ENCODE results near the gene SLC25A48.
A peak's percentile ranks its signal among the peaks of the same experiment; 100 is the strongest.

Gene SLC25A48, protein sequence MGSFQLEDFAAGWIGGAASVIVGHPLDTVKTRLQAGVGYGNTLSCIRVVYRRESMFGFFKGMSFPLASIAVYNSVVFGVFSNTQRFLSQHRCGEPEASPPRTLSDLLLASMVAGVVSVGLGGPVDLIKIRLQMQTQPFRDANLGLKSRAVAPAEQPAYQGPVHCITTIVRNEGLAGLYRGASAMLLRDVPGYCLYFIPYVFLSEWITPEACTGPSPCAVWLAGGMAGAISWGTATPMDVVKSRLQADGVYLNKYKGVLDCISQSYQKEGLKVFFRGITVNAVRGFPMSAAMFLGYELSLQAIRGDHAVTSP

DNA sequence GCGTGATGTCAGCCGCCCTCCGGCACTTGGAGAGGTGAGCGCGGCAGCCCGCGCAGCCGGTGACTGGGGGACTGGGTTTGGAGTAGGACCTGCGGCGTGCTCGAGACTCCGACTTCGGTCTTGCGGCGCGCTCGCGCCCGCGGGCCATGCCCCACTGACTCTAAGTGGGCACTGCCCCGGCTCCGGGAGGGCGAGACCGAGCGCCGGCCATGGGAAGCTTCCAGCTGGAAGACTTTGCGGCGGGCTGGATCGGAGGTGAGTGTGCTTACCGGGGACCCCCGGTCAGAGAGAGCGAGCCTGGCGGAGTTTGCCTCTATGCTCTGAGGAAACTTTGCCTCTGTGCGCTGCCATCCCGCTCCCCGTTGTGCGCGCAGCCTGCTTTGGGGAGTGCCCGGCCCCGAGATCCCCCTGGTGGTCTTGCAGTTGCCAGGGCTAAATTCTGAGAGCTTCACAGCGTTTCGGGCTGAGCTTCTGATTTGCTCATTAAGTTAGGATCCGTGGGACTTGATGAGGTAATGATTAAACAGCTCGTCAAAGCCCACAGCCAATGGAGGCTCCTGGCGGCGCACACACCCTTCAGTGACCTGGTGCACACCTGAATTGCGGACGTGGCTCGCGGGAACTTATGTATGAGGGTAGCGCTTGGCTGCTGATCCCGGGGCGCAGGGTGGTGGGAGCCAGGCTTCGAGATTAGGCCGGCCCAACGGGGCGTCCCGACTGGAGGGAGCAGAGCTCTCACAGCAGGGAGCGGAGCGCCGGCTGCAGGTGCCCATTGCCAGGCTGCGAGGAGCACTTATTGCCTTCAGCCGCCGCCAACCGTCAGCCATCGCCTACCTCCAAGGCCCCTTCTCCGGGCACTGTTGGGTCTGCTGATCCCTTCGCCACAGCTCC lies at the start of gene SLC25A48:
SLC25A48 (plus strand) TSS at position 25 of the 891 bp plus-strand sequence; CDS start at position 210, 185 bp downstream.
- DNase-seq (ENCODE audit: low read depth in 2 of 3, low spot score in 1 of 3), result peak; percentile 19 to 45 (median 27)

DNA sequence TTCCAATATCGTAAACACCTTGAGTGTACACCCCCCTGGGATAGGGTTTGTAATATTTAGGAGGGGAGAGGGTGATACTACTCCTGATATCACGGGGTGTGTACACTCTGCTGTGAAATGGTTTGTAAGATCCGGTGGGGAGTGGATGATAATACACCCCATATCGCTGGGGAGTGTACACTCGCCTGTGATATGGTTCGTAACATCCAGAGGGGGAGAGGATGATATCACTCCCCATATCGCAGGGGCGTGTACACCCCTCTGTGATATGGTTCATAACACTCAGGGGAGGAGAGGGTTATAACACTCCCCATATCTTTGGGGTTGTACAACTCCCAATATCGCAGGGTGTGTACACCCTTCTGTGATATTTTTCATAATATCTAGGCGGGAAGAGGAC lies 33.8 kb upstream of the SLC25A48 start:
- DNase-seq (ENCODE audit: low read depth in 2 of 3, low spot score in 1 of 3), result no peak

DNA sequence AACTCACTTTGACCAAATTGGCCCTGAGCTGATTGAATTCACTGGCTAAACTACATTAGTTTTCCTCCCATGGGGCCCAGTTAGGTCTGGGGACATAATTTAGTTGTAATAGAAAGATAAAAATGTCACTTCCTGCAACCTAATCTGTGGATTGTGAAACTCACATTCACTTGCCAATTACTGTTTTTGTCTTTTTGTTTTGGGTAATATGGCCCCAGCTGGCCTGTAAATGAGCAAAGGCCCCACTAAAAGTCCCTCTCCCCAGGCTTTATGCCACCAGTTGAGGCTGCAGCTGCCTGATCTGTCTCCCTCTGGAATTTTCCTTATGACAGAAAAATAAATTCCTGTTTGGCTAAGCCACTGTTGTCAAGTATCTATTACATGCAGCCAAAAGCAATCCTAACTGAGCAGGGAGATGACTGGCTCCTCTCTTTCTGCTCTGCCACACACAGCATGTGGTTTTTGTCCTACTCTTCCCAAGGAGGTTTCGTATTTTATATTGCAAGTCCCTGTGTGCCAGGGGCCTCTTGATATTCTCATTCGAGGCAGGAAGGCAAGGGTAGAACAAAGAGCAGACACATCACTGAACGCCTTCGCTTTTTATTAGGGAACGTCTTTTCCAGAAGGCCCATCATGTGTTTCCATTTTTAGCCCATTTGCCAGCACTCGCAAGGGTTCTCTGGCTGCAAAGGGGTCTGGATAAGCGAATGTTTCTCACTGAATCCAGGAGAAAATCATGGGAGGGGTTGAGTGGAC lies 24.1 kb upstream of the SLC25A48 start:
- no peak for DNase-seq (ENCODE audit: low read depth in 2 of 3, low spot score in 1 of 3)

DNA sequence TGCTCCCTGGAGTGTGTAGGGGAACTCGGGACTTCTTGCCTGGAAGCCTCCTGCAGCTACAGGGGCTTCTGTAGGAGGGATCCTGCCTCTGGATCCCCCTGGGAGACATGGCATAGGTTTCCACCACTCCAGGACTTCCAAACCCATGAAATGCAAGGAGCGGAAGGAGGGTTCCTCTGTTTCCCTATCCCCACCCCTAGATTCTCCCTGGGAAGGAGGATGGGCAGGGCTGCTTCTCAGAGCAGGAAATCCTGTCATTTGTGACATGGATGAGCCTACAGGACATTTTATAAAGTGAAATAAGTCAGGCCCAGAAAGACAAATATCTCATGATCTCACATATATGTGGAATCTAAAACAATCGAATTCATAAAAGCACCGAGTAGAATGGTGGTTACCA lies 23.5 kb upstream of the SLC25A48 start:
- DNase-seq (ENCODE audit: low read depth in 2 of 3, low spot score in 1 of 3), result no peak

DNA sequence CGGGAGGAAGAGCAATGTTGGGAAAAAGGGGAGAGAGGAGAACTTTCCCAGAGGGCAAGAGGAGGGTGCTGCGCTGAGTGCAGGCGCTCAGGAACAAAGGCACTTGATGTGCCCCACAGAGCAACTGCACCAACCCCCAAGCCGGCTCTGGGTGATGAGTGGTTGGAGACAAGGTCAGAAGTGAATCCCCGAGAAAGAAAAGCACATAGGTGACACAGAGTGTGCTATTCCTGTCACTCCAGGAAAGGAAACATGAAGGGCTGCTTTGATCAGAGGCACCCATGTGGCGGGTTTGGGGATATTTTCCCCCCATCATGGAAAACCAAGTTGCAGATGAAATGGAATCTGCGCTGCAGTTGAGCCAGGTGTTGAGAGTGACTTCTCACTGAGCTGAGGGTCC lies 20.7 kb upstream of the SLC25A48 start:
- no peak for DNase-seq (ENCODE audit: low read depth in 2 of 3, low spot score in 1 of 3)

DNA sequence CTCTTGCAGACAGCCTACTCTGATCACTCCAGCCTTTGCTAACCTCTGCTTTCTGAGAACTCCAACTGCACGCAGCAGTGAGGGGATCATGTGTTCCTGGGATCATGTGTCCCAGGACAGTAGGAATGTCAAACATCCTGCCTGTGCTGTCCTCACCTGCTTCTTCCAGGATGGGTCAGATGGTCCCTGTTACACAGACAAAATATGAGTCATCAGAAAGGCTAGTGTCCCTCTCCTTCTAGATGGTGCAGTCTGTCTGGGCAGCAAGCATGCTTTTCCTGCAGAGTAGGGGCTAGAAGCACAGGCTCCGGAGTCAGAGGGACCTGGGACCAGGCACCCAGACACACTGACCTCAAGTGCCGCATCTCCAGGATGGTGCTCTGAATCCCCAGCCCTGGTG lies 20.1 kb upstream of the SLC25A48 start:
- DNase-seq (ENCODE audit: low read depth in 2 of 3, low spot score in 1 of 3), result no peak

DNA sequence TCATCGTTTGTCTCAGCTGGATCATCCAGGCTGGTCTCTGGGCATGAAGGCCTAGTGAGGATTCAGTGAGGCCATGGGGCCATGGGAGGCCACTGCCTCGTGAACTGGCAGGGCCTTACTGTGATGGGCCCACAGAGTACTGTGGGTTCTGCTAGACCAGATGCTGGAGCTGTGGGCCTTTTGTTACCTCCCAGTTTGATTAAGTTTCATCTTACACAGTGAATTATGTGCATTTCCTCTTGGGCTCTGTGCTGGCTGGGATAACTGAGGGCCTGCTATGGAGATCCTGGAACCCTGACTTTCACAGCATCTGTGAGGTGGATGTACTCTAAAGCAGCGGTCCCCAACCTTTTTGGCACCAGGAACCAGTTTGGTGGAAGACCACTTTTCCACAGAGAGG lies 19.7 kb upstream of the SLC25A48 start:
- DNase-seq (ENCODE audit: low read depth in 2 of 3, low spot score in 1 of 3), result no peak

DNA sequence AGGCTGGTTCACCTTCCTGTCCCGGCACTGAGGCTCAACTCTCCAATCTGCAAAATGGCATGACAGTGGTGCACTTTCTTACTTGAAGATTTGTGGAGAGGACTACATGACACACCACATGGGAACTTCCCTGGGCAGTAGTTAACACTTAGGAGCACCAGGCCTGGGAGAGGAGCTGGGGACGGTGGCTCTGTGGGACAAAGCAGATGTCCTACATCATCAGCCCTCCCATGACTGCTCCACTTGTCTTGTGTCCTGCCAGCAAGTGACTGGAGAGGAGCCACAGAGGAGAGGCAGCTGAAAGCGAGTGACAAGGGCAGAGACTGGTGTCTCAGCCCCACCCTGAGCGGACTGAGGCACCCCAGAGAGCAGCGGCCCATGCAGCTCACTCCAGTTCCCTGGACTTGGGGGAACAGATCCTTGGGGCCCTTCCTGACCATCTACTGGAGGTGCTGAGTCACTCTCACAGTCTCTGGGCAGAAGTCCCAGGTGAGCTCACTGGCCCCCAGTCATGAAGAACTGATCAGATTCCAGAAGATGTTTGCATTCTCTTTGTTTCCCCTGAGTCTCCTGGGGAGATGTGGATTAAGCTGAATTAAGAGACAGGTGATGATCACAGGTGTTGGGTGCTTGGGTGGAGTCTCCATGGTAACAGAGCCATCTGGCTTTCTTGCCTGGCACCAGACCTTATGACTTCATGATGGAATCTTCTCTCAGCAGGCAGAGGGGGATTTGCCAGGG lies 13.2 kb upstream of the SLC25A48 start:
- no peak for DNase-seq (ENCODE audit: low read depth in 2 of 3, low spot score in 1 of 3)

DNA sequence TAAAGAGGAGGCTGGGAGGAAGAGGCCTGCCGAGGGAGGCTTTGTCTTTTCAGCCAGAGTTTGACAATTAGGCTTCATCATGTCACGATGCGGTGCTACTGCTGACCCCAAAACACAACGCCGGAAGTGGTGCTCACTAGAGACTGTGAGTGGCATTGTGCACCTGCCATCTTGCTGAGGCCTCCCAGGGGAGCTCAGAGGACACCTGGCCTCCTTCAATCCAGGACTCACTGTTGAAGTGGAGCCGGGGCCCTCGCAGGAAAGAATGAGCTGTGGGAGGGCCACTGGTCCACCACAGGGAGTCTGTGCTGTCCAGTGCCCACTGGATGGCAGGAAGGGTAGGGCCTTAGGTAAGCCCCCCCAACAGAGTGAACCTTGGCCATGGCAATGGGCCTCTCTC lies 12.7 kb upstream of the SLC25A48 start:
- DNase-seq (ENCODE audit: low read depth in 2 of 3, low spot score in 1 of 3), result no peak

DNA sequence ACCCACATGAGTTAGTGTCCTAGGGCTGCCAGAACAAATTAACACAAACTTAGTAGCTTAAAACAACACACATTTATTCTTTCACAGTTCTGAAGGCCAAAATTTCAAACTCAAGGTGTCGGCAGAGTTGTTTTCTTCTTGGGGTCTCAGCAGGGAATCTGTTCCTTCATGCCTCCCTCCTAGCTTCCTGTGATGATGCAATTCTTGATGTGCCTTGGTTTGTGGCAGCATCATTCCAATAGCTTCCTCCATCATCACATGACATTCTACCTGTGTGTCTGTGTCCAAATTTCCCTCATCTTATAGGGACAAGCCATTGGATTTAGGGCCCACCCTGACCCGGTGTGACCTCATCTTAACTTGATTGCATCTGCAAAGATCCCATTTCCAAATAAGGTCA lies 12.2 kb upstream of the SLC25A48 start:
- DNase-seq (ENCODE audit: low read depth in 2 of 3, low spot score in 1 of 3), result no peak

DNA sequence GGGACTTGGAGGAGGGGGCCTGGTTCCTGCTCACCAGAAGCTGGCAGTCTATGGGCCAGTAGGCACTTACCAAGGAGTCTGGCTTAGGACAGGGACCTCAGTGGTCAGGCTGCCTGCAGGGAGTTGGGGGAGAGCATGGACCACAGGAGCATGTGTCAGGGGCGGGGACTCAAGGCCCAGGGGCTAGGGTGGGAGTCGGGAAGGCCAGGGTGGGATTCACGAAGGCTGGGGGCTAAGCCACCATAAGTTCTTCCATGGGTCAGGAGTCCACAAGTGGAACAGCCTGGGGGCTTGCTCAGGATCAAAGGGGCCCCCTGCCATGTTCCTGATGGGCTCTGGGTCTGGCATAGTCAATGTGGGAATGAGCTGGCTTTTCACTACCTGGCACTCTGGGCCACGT lies 11.5 kb upstream of the SLC25A48 start:
- DNase-seq (ENCODE audit: low read depth in 2 of 3, low spot score in 1 of 3), result no peak

DNA sequence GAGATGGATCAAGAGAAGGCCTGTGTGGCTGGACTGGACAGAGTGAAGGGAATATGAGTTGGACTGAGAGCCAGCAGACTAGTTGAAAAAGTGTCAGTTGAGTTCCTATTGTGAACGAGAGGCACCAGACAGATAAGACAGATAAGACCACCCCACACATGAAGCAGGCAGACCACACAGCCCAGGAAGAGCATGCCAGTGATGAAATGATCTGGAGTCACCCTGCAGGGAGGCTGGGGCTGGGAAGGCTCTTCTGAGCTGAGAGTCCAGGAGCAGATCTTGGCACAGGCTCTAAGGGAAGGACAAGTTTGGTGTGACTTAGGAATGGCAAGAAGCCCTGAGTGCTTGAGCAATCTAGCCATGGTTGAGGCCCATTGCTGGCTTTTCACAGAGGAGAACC lies 10.6 kb upstream of the SLC25A48 start:
- no peak for DNase-seq (ENCODE audit: low read depth in 2 of 3, low spot score in 1 of 3)

DNA sequence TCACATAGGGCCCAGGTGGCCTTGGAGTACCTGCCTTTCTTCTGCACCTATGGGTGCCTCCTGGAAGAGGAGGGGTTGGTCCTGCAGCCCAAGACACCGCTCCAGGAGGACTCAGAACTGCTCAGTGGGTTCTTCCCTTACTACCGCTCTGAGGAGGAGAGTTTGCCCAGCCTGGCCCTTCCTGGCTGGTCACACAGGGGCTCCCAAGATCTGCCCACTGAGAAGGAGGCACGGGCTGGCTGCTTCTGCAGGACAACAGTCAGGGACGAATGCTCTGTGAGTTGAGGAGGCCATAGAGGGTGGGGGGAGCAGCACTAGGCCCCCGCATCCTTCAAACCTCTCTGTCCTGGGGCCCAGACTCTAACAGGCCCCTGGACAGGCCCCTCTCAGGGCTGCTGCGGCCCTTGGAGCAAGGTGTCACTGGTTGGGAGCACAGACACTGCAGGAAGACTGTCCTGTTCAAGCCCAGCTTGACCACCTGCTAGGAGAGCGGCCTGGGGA lies 9.9 kb upstream of the SLC25A48 start:
- no peak for DNase-seq (ENCODE audit: low read depth in 2 of 3, low spot score in 1 of 3)

DNA sequence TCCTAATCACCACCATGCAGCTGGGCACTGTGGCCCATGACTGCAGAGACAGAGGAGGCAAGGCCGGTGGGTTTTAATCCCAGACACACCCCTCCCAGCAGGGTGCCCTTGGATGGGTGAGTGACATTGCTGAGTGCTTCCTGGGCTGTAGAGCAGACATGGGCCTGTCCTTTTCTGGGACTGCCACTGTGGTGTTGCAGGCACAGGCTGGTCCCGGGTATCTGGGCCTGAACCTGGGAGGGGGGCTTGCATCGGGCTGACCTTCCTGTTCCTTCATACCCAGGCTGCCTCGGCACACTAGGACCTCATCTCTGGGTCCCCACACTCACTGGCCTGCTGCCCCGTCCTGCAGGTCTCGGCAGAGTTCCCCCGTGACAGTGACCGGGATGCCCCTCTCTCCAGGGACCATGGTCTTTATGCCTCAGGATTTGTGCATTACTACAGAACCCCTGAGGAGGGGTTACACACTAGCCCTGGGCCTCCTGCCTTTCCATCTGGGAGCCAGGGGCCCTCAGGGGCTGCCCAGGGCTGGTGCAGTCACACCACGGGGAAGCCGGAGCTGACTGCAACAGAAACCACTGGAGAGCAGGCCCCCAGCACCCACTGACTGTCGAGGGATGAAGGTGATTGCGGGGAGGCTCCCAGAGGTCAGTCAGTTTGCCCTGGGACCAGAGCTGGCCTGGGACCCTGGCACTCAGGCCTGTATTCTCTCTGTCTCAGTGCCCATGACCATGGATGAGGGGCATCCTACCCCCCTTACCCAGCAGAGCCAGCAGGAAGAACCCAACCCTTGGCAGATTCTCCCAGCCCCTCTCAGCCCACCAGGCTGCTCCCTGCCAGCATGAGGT lies 8.9 kb upstream of the SLC25A48 start:
- DNase-seq (ENCODE audit: low read depth in 2 of 3, low spot score in 1 of 3), result no peak

DNA sequence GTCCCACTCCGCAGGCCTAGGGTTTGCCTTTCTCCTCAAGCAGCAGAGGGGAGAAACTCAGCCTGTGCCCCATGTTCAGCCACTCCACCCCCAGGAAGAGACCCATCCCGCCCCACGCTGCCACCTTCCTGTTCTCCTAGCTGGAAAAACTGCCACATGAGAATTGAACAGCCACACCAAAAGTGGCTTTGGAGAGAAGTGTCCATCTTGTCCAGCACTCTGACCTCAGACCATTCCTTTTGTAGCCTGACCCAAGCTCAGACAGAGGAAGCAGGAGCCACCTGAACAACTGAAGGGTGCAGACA lies 8.3 kb upstream of the SLC25A48 start:
- no peak for DNase-seq (ENCODE audit: low read depth in 2 of 3, low spot score in 1 of 3)

DNA sequence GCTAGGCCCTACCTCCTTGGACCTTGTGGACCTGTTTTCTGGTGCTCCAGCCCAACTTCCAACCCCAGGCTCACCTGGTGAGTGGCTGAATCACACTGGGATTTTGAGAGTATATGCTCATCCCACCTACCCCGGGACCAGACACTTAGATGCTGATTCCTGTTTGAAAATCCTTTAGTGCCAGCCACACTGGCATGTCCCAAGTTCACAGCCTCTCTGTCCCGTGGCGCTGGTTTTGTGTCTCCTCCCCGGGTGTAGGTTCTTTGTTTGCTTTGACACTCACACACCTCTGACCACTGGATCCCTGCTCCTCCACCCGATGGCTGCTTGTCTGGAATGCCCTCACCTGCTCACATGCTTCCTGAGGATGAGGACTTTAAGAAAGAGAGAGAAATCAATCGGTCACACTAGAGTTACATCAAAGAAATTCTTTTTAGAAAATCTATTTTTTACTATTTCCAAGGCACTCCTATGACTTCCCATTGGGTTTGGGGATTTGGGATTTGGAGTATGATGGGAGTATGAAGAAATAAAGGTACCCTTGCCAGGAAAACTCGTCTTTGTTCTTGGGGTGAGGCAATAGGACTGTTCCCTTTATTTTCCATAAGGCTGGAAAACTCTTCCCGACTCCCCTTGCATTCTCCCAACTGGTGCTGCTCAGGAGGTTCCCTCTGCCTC lies 7.3 kb upstream of the SLC25A48 start:
- DNase-seq (ENCODE audit: low read depth in 2 of 3, low spot score in 1 of 3), result no peak

DNA sequence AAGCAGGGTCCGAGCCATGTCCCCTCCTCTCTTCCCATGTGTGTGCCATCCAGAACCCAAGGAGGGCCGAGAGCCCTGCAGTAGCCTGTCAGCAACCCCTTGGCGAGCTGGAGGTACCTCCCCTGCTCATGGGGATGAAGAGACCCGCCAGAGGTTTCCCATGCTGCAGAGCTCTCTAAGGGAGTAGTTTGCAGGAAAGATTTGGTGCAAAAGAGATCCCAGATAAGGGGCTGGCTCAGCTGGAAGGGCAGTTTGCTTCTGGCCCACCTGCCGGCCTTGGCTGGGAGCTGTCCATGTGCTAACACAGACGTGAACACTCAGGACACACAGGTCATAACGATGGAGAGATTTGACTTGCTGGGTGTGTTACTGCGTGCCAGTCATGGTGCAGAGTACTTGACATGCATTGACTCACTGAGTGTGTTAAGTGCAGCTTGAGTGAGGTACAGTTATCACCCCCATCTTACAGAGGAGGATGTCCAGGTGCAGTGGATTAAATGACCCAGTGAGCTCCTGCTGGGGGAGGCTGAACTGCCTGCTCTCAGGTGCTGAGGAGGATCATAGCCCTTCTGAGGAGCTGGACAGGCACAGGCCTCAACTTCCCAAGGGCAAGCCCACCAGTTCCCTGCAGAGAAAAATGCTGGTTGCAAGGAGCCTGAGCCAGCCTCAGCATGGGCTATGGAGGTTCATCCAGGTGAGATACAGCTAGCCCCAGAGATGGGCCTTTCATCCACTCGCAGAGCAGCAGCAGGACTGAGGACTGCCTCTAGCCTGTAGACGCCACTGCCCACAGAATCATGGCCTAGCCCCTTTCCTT lies 6.3 kb upstream of the SLC25A48 start:
- DNase-seq (ENCODE audit: low read depth in 2 of 3, low spot score in 1 of 3), result no peak

DNA sequence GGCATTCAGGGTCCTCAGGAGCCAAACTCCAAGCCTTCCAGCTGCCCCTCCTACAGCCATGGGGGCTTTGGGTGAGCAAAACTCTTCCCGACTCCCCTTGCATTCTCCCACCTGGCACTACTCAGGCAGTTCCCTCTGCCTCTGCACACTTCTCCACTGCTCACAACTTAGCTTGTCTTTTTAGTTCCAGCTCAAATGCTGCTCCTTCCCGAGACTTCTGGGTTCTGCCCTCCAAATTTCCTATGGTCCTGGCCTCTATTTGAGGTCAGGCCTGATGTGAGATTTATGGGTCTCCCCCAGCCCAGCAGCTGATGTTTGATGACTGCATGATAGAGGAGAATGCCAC lies 5.7 kb upstream of the SLC25A48 start:
- no peak for DNase-seq (ENCODE audit: low read depth in 2 of 3, low spot score in 1 of 3)

DNA sequence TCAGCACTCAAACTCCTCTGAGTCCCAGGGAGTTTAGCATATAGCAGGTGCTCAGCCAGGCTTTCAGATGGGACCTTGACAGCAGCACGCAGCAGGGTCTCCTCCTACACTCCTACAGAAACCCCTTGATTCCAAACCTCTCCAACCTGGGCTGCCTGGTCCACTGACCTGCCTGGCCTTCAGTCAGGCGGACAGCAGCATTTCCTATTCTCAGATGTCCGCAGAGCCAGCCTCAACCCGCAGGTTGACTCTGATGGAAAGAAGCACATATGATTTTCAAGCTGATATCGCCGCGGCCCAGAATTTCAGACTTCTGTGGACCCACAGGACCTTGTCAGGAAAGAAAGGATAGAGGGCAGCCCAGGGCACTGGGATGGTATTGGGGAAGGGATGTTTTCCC lies 5.3 kb upstream of the SLC25A48 start:
- DNase-seq (ENCODE audit: low read depth in 2 of 3, low spot score in 1 of 3), result no peak
